Small intestine (tissue), 7 donors: ENCODE data around the gene KCNH4. TPM values are rescaled to one million over a fixed set of nuclear protein-coding genes. Genes with fewer than 3 reads are reported as not detected.
"Not testable (repeated sequence)": the region's sequence is repeated elsewhere in the genome, so short reads cannot be mapped to it uniquely, and the experiment has no call there.

Source experiments
- DNase-seq, 2 donors: peaks; one replicate each; pipeline versions ENCODE4 v3.0.0 to v3.0.0-alpha.2; 2013
- FAIRE-seq: peaks from 2 replicates; lab custom pipeline; 2012; peaks lifted over from hg19 to GRCh38; lab: Jason Lieb, UNC
- H3K27ac ChIP-seq, 3 donors: one replicate each; pipeline ENCODE4 v1.5.1; 2013; ENCODE audit warnings: low read length in 2 of 3, mild to moderate bottlenecking in 2 of 3, control low read depth in 1 of 3, inconsistent platforms in 1 of 3, low read depth in 1 of 3, moderate library complexity in 1 of 3
- H3K27me3 ChIP-seq, 3 donors: one replicate each; pipeline ENCODE4 v1.6.1; 2013; ENCODE audit warnings: low read length in 3 of 3, inconsistent platforms in 1 of 3; ENCODE audit not compliant: control insufficient read depth in 3 of 3, insufficient read depth in 3 of 3
- H3K36me3 ChIP-seq, 3 donors: one replicate each; pipeline ENCODE4 v1.6.1; 2013; ENCODE audit warnings: low read length in 3 of 3, inconsistent platforms in 1 of 3, low read depth in 1 of 3, mild to moderate bottlenecking in 1 of 3, moderate library complexity in 1 of 3; ENCODE audit not compliant: control insufficient read depth in 3 of 3, insufficient read depth in 2 of 3
- H3K4me1 ChIP-seq, 3 donors: one replicate each; pipeline ENCODE4 v1.6.1; 2013; ENCODE audit warnings: low read length in 2 of 3, inconsistent platforms in 1 of 3, low read depth in 1 of 3, mild to moderate bottlenecking in 1 of 3, moderate library complexity in 1 of 3; ENCODE audit not compliant: control insufficient read depth in 3 of 3, insufficient read depth in 2 of 3
- H3K4me3 ChIP-seq, 3 donors: one replicate each; pipeline ENCODE4 v1.5.1; 2013; ENCODE audit warnings: low read length in 3 of 3, control low read depth in 1 of 3, inconsistent platforms in 1 of 3, low read depth in 1 of 3, mild to moderate bottlenecking in 1 of 3, moderate library complexity in 1 of 3
- H3K9me3 ChIP-seq, 2 donors: one replicate each; pipeline ENCODE4 v1.6.1; 2013; ENCODE audit warnings: low read depth in 1 of 2, low read length in 1 of 2; ENCODE audit not compliant: control insufficient read depth in 2 of 2, insufficient read depth in 1 of 2
- WGBS, 3 donors: extraction: QIAGEN DNeasy Blood & Tissue Kit; methylation state at CpG; one replicate each; pipeline ENCODE4 v1.1.7; 2013; 5-methylcytosine and 5-hydroxymethylcytosine counted together
- polyA plus RNA-seq, 4 donors: library from polyadenylated mRNA; stranded (reverse) in 3 of 4; unstranded in 1 of 4; fragments of 200-250 nt in 3 of 4; fragments of 120-200 nt in 1 of 4; gene quantifications; one replicate each; pipeline versions ENCODE4 v1.2.1 to v1.2.3, GENCODE V29; 2013
- donor health status: healthy with polysubstance abuse.
- donor health status: control.
- donor health status: control.
- donor health status: Bipolar disorder and iron deficiency.
- donor health status: healthy.

KCNH4 gene
- polyA plus RNA-seq, 4 donors: 0.18 to 0.22 TPM; not detected in 2

- Histone ChIP-seq H3K4me1 (peaks cover 0 to 10% (median 5%) of the 10 kb centered on the region in 3 donors), H3K9me3 (no peaks in the 10 kb centered on the region), H3K4me3 (no peak overlapping the region), H3K27ac (no peak overlapping the region), H3K36me3 (peaks cover 0 to 26% (median 0%) of the 10 kb centered on the region in 3 donors), H3K27me3 (no peaks in the 10 kb centered on the region)
- no peak for FAIRE-seq
- DNase-seq: no peak
- 93 to 94% (median 94%) methylated on average over 21 to 23 of the region's 23 CpGs for WGBS, 3 donors
Observed at GRCh38 chr17:42192189-42193126, 11.5 kb upstream of the KCNH4 start.

- WGBS, 3 donors: 93 to 100% (median 94%) methylated on average over 5 of the region's 5 CpGs
- DNase-seq (no peak), FAIRE-seq (no peak)
- Histone ChIP-seq H3K27me3 (no peaks in the 10 kb centered on the region), H3K9me3 (no peaks in the 10 kb centered on the region), H3K36me3 (peaks cover 0 to 26% (median 0%) of the 10 kb centered on the region in 3 donors), H3K4me1 (peaks cover 0 to 10% (median 5%) of the 10 kb centered on the region in 3 donors), H3K27ac (no peak overlapping the region), H3K4me3 (no peak overlapping the region)
Observed at GRCh38 chr17:42191275-42191608, 10.3 kb upstream of the KCNH4 start.

GRCh38 chr17:42190491-42191274 is 9.7 kb upstream of the KCNH4 start:
- DNase-seq (no peak), FAIRE-seq (no peak)
- H3K27me3 ChIP-seq: peaks cover 0 to 3% (median 0%) of the 10 kb centered on the region in 3 donors
- peaks cover 0 to 10% (median 5%) of the 10 kb centered on the region in 3 donors for H3K4me1 ChIP-seq
- no peaks in the 10 kb centered on the region for H3K9me3 ChIP-seq
- H3K4me3 ChIP-seq: no peak overlapping the region
- H3K27ac ChIP-seq: no peak overlapping the region
- peaks cover 0 to 26% (median 0%) of the 10 kb centered on the region in 3 donors for H3K36me3 ChIP-seq
- 82 to 89% (median 87%) methylated on average over 17 of the region's 17 CpGs for WGBS, 3 donors

- 82 to 85% (median 83%) methylated on average over 9 to 11 of the region's 11 CpGs for WGBS, 3 donors
Observed at GRCh38 chr17:42189651-42189965, 8.7 kb upstream of the KCNH4 start.

GRCh38 chr17:42188749-42189650 is 8.1 kb upstream of the KCNH4 start:
- no peak for DNase-seq
- Histone ChIP-seq H3K27ac (no peak overlapping the region), H3K9me3 (no peaks in the 10 kb centered on the region), H3K27me3 (peaks cover 0 to 4% (median 0%) of the 10 kb centered on the region in 3 donors), H3K36me3 (peaks cover 0 to 26% (median 0%) of the 10 kb centered on the region in 3 donors), H3K4me3 (no peak overlapping the region), H3K4me1 (peaks cover 0 to 24% (median 11%) of the 10 kb centered on the region in 3 donors)
- no peak for FAIRE-seq
- 84 to 92% (median 89%) methylated on average over 18 to 19 of the region's 19 CpGs for WGBS, 3 donors

More at GRCh38 chr17:42189651-42189965, 8.7 kb upstream of the KCNH4 start:
- no peak for FAIRE-seq
- no peaks in the 10 kb centered on the region for H3K9me3 ChIP-seq
- H3K4me3 ChIP-seq: no peak overlapping the region
- H3K27me3 ChIP-seq: peaks cover 0 to 4% (median 0%) of the 10 kb centered on the region in 3 donors
- peaks cover 0 to 26% (median 0%) of the 10 kb centered on the region in 3 donors for H3K36me3 ChIP-seq
- H3K27ac ChIP-seq: no peak overlapping the region
- peaks cover 0 to 19% (median 8%) of the 10 kb centered on the region in 3 donors for H3K4me1 ChIP-seq
- no peak for DNase-seq

- FAIRE-seq: no peak
- Histone ChIP-seq H3K36me3 (peaks cover 0 to 22% (median 0%) of the 10 kb centered on the region in 3 donors), H3K27ac (no peak overlapping the region), H3K9me3 (no peaks in the 10 kb centered on the region), H3K4me1 (peaks cover 0 to 25% (median 10%) of the 10 kb centered on the region in 3 donors), H3K4me3 (no peak overlapping the region), H3K27me3 (peaks cover 0 to 4% (median 0%) of the 10 kb centered on the region in 3 donors)
- no peak for DNase-seq
- WGBS, 3 donors: 65 to 78% (median 70%) methylated on average over 2 of the region's 2 CpGs
Observed at GRCh38 chr17:42187833-42188232, 6.9 kb upstream of the KCNH4 start.

GRCh38 chr17:42186191-42186590 is 5.2 kb upstream of the KCNH4 start:
- H3K27me3 ChIP-seq: peaks cover 0 to 13% (median 0%) of the 10 kb centered on the region in 3 donors
- not testable (repeated sequence) for H3K4me3 ChIP-seq, DNase-seq, H3K27ac ChIP-seq, H3K9me3 ChIP-seq, FAIRE-seq
- 84 to 95% (median 91%) methylated on average over 4 to 5 of the region's 5 CpGs for WGBS, 3 donors
- peaks cover 0 to 37% (median 11%) of the 10 kb centered on the region in 3 donors for H3K4me1 ChIP-seq
- peaks cover 0 to 14% (median 0%) of the 10 kb centered on the region in 3 donors for H3K36me3 ChIP-seq
